ENCODE data around the gene ADCY2.

Gene ADCY2

GRCh38 chr5:7382588-7382987 lies 13.3 kb upstream of the ADCY2 start:
- H3K36me3 ChIP-seq (ENCODE audit: control insufficient read depth, insufficient read depth, low read length) = no peaks in the 10 kb centered on the region
- no peak overlapping the region for H3K4me3 ChIP-seq (ENCODE audit: low read length)
- no peaks in the 10 kb centered on the region for H3K27me3 ChIP-seq (ENCODE audit: control insufficient read depth, insufficient read depth, low read length)
- H3K9me3 ChIP-seq (ENCODE audit: control insufficient read depth, low read length) = no peaks in the 10 kb centered on the region
- H3K4me1 ChIP-seq (ENCODE audit: control insufficient read depth, insufficient read depth, low read length) = no peaks in the 10 kb centered on the region
- no peak overlapping the region for H3K9ac ChIP-seq (ENCODE audit: low read length)

- no peaks in the 10 kb centered on the region for H3K9me3 ChIP-seq (ENCODE audit: control insufficient read depth, low read length)
- no peaks in the 10 kb centered on the region for H3K4me1 ChIP-seq (ENCODE audit: control insufficient read depth, insufficient read depth, low read length)
- no peak overlapping the region for H3K4me3 ChIP-seq (ENCODE audit: low read length)
- no peaks in the 10 kb centered on the region for H3K36me3 ChIP-seq (ENCODE audit: control insufficient read depth, insufficient read depth, low read length)
- no peak overlapping the region for H3K9ac ChIP-seq (ENCODE audit: low read length)
- no peaks in the 10 kb centered on the region for H3K27me3 ChIP-seq (ENCODE audit: control insufficient read depth, insufficient read depth, low read length)
Measured at GRCh38 chr5:7385681-7386080, 10.3 kb upstream of the ADCY2 start.

GRCh38 chr5:7388553-7388952 lies 7.4 kb upstream of the ADCY2 start:
- no peaks in the 10 kb centered on the region for H3K27me3 ChIP-seq (ENCODE audit: control insufficient read depth, insufficient read depth, low read length)
- H3K4me3 ChIP-seq (ENCODE audit: low read length) = no peak overlapping the region
- no peaks in the 10 kb centered on the region for H3K9me3 ChIP-seq (ENCODE audit: control insufficient read depth, low read length)
- H3K36me3 ChIP-seq (ENCODE audit: control insufficient read depth, insufficient read depth, low read length) = no peaks in the 10 kb centered on the region
- no peak overlapping the region for H3K9ac ChIP-seq (ENCODE audit: low read length)
- peaks cover 10% of the 10 kb centered on the region for H3K4me1 ChIP-seq (ENCODE audit: control insufficient read depth, insufficient read depth, low read length)

- Histone ChIP-seq H3K4me3 (ENCODE audit: low read length) (no peak overlapping the region), H3K9me3 (ENCODE audit: control insufficient read depth, low read length) (no peaks in the 10 kb centered on the region), H3K9ac (ENCODE audit: low read length) (no peak overlapping the region), H3K36me3 (ENCODE audit: control insufficient read depth, insufficient read depth, low read length) (no peaks in the 10 kb centered on the region), H3K27me3 (ENCODE audit: control insufficient read depth, insufficient read depth, low read length) (peaks cover 9% of the 10 kb centered on the region), H3K4me1 (ENCODE audit: control insufficient read depth, insufficient read depth, low read length) (peaks cover 10% of the 10 kb centered on the region)
Measured at GRCh38 chr5:7391215-7391614, 4.7 kb upstream of the ADCY2 start.

- no peak overlapping the region for H3K4me3 ChIP-seq (ENCODE audit: low read length)
Measured at GRCh38 chr5:7391814-7392692, 3.9 kb upstream of the ADCY2 start.

GRCh38 chr5:7392693-7393024 lies 3.3 kb upstream of the ADCY2 start:
- H3K4me3 ChIP-seq (ENCODE audit: low read length) = no peak overlapping the region
- no peak overlapping the region for H3K9ac ChIP-seq (ENCODE audit: low read length)
- H3K9me3 ChIP-seq (ENCODE audit: control insufficient read depth, low read length) = no peaks in the 10 kb centered on the region
- H3K36me3 ChIP-seq (ENCODE audit: control insufficient read depth, insufficient read depth, low read length) = no peaks in the 10 kb centered on the region
- peaks cover 18% of the 10 kb centered on the region for H3K27me3 ChIP-seq (ENCODE audit: control insufficient read depth, insufficient read depth, low read length)
- peaks cover 16% of the 10 kb centered on the region for H3K4me1 ChIP-seq (ENCODE audit: control insufficient read depth, insufficient read depth, low read length)

More at GRCh38 chr5:7391814-7392692, 3.9 kb upstream of the ADCY2 start:
- H3K36me3 ChIP-seq (ENCODE audit: control insufficient read depth, insufficient read depth, low read length) = no peaks in the 10 kb centered on the region
- H3K9ac ChIP-seq (ENCODE audit: low read length) = no peak overlapping the region
- H3K9me3 ChIP-seq (ENCODE audit: control insufficient read depth, low read length) = no peaks in the 10 kb centered on the region
- H3K27me3 ChIP-seq (ENCODE audit: control insufficient read depth, insufficient read depth, low read length) = peaks cover 15% of the 10 kb centered on the region
- H3K4me1 ChIP-seq (ENCODE audit: control insufficient read depth, insufficient read depth, low read length) = peaks cover 15% of the 10 kb centered on the region

GRCh38 chr5:7393921-7394799 lies 1.8 kb upstream of the ADCY2 start:
- Histone ChIP-seq H3K9me3 (ENCODE audit: control insufficient read depth, low read length) (no peaks in the 10 kb centered on the region), H3K4me1 (ENCODE audit: control insufficient read depth, insufficient read depth, low read length) (peaks cover 16% of the 10 kb centered on the region), H3K9ac (ENCODE audit: low read length) (no peak overlapping the region), H3K36me3 (ENCODE audit: control insufficient read depth, insufficient read depth, low read length) (no peaks in the 10 kb centered on the region), H3K27me3 (ENCODE audit: control insufficient read depth, insufficient read depth, low read length) (peaks cover 28% of the 10 kb centered on the region), H3K4me3 (ENCODE audit: low read length) (no peak overlapping the region)

- H3K9me3 ChIP-seq (ENCODE audit: control insufficient read depth, low read length) = no peaks in the 10 kb centered on the region
- H3K36me3 ChIP-seq (ENCODE audit: control insufficient read depth, insufficient read depth, low read length) = no peaks in the 10 kb centered on the region
- H3K4me1 ChIP-seq (ENCODE audit: control insufficient read depth, insufficient read depth, low read length) = peaks cover 16% of the 10 kb centered on the region
- H3K4me3 ChIP-seq (ENCODE audit: low read length) = no peak overlapping the region
- H3K9ac ChIP-seq (ENCODE audit: low read length) = no peak overlapping the region
- H3K27me3 ChIP-seq (ENCODE audit: control insufficient read depth, insufficient read depth, low read length) = peaks cover 28% of the 10 kb centered on the region
Measured at GRCh38 chr5:7394889-7395431, 978 bp upstream of the ADCY2 start.

GRCh38 chr5:7395432-7395946 lies 449 bp upstream of the ADCY2 start:
- no peak overlapping the region for H3K4me3 ChIP-seq (ENCODE audit: low read length)
- H3K4me1 ChIP-seq (ENCODE audit: control insufficient read depth, insufficient read depth, low read length) = peaks cover 16% of the 10 kb centered on the region
- H3K9ac ChIP-seq (ENCODE audit: low read length) = no peak overlapping the region
- H3K27me3 ChIP-seq (ENCODE audit: control insufficient read depth, insufficient read depth, low read length) = peaks cover 28% of the 10 kb centered on the region
- H3K36me3 ChIP-seq (ENCODE audit: control insufficient read depth, insufficient read depth, low read length) = no peaks in the 10 kb centered on the region
- no peaks in the 10 kb centered on the region for H3K9me3 ChIP-seq (ENCODE audit: control insufficient read depth, low read length)

GRCh38 chr5:7396713-7397454 lies 946 bp downstream of the ADCY2 start:
- Histone ChIP-seq H3K27me3 (ENCODE audit: control insufficient read depth, insufficient read depth, low read length) (peaks cover 28% of the 10 kb centered on the region), H3K36me3 (ENCODE audit: control insufficient read depth, insufficient read depth, low read length) (no peaks in the 10 kb centered on the region), H3K9me3 (ENCODE audit: control insufficient read depth, low read length) (no peaks in the 10 kb centered on the region), H3K4me3 (ENCODE audit: low read length) (no peak overlapping the region), H3K9ac (ENCODE audit: low read length) (no peak overlapping the region), H3K4me1 (ENCODE audit: control insufficient read depth, insufficient read depth, low read length) (peaks cover 16% of the 10 kb centered on the region)

GRCh38 chr5:7397937-7398336 lies 2.0 kb downstream of the ADCY2 start:
- H3K36me3 ChIP-seq (ENCODE audit: control insufficient read depth, insufficient read depth, low read length) = no peaks in the 10 kb centered on the region
- H3K4me1 ChIP-seq (ENCODE audit: control insufficient read depth, insufficient read depth, low read length) = peaks cover 6% of the 10 kb centered on the region
- H3K9ac ChIP-seq (ENCODE audit: low read length) = no peak overlapping the region
- H3K27me3 ChIP-seq (ENCODE audit: control insufficient read depth, insufficient read depth, low read length) = peaks cover 28% of the 10 kb centered on the region
- H3K9me3 ChIP-seq (ENCODE audit: control insufficient read depth, low read length) = no peaks in the 10 kb centered on the region
- no peak overlapping the region for H3K4me3 ChIP-seq (ENCODE audit: low read length)

All from mucosa of stomach (tissue), 1 donor.